ENCODE measurements around the gene PER1.

Gene PER1

GRCh38 chr17:8105957-8106398, 46.2 kb downstream of the PER1 start:
- FAIRE-seq (no peak), DNase-seq (ENCODE audit: extremely low spot score, insufficient read length, low read depth) (no peak)

GRCh38 chr17:8104911-8105310, 47.3 kb downstream of the PER1 start:
- FAIRE-seq, result no peak
- DNase-seq (ENCODE audit: extremely low spot score, insufficient read length, low read depth), result no peak

DNA sequence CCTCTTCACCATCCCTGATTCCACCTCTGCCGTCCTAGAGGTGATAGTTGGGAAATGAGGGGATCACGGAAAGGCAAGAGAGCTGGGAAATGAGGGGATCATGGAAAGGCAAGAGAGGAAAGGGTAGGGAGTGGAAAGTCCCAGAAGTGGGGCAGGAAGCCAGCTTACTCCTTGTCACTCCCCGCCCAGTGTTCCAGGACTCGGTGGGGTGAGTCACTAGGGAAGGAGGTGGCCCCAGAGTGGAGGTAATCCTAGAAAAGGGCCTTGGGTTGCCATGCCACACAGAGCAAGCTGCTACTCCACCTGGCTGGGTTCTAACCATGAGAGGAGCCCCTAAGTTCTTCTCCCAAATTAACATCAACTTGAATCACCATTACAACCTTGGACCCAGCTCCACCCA, 48.7 kb downstream of the PER1 start:
- DNase-seq (ENCODE audit: extremely low spot score, insufficient read length, low read depth), result no peak
- FAIRE-seq, result no peak

- no peak for DNase-seq (ENCODE audit: extremely low spot score, insufficient read length, low read depth)
- no peak for FAIRE-seq
These were observed 50.5 kb downstream of the PER1 start for GRCh38 chr17:8101721-8102120.

- FAIRE-seq, result no peak
- no peak for DNase-seq (ENCODE audit: extremely low spot score, insufficient read length, low read depth)
These were observed 51.4 kb downstream of the PER1 start for GRCh38 chr17:8100763-8101162.

GRCh38 chr17:8100111-8100510, 52.1 kb downstream of the PER1 start:
- DNase-seq (ENCODE audit: extremely low spot score, insufficient read length, low read depth) (no peak), FAIRE-seq (no peak)

DNA sequence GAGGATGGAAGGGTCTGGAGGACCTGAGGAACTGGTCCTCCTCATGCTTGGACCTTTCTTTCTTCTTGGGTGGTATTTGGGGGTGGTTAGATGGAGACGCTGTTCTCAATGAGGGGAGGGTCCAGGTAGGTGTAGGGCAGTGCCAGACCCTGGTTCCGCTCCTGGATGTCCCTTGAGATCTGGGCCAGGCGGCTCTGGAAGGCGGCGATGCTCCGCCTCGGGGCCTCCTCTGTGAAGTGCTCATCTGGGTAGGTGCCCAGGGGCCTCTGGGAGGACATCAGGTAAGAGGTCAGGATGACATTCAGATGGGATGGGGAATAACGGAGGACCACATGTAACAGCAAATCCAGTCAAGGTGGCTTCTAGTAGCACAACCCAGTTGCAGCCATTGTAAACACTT, 55.7 kb downstream of the PER1 start:
- DNase-seq (ENCODE audit: extremely low spot score, insufficient read length, low read depth), result no peak
- FAIRE-seq, result no peak

DNA sequence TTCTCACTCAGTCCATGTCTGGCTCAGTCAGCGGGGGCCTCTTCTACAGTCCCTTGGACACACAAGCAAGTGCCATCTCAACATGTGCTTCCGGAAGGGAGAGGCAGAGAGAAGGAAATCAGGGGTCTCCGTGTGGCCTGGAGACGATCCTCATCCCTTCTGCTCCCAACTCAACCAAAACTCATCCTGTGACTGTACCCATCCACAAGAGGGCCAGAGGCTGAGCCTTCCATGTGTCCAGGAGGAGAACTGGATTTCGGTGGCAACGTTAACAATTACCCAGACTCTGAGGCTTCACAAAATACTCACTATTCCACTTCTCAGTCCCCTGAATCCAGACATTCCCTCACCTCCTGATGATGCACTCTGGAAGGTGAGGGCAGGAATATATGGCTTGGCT, 56.8 kb downstream of the PER1 start:
- no peak for DNase-seq (ENCODE audit: extremely low spot score, insufficient read length, low read depth)
- no peak for FAIRE-seq

- peak; percentile 37 for DNase-seq (ENCODE audit: extremely low spot score, insufficient read length, low read depth)
- FAIRE-seq, result peak; percentile 67
These were observed 61.0 kb downstream of the PER1 start for GRCh38 chr17:8091033-8091687.

Data from GM18507 (cell line).